Osteoblast (primary cell): ENCODE measurements around the gene PPP2R3B. TPM values are rescaled to one million over a fixed set of nuclear protein-coding genes. Genes with fewer than 3 reads are reported as not detected.

Experiments used
- DNase-seq: peaks from one replicate; pipeline ENCODE4 v3.0.0; 2011; ENCODE audit warnings: low spot score, mixed read lengths; ENCODE audit not compliant: insufficient read length; ENCODE audit errors: missing footprints
- H2AFZ ChIP-seq: 2 replicates; pipeline ENCODE4 v1.6.0; 2011; ENCODE audit warnings: mild to moderate bottlenecking, low read length
- H3K27ac ChIP-seq: 2 replicates; pipeline ENCODE4 v1.5.1; 2011; ENCODE audit warnings: mild to moderate bottlenecking, low read depth, low read length, moderate library complexity
- H3K27me3 ChIP-seq: 2 replicates; pipeline ENCODE4 v1.6.0; 2012; ENCODE audit warnings: mild to moderate bottlenecking, control low read depth, inconsistent platforms, low read length, moderate library complexity; ENCODE audit not compliant: insufficient read depth
- H3K36me3 ChIP-seq: 2 replicates; pipeline ENCODE4 v1.5.1; 2011; ENCODE audit warnings: mild to moderate bottlenecking, low read length, control low read depth, moderate library complexity; ENCODE audit not compliant: insufficient read depth
- H3K4me1 ChIP-seq: 2 replicates; pipeline ENCODE4 v1.5.1; 2011; ENCODE audit warnings: mild to moderate bottlenecking, low read length, control low read depth, moderate library complexity; ENCODE audit not compliant: insufficient read depth
- H3K4me2 ChIP-seq: 2 replicates; pipeline ENCODE4 v1.6.0; 2011; ENCODE audit warnings: mild to moderate bottlenecking, low read length; ENCODE audit not compliant: insufficient read depth
- H3K4me3 ChIP-seq: fragments of 200-600 bp; sonication (generic); 3 replicates; pipeline ENCODE4 v1.5.1; 2012; ENCODE audit warnings: mild to moderate bottlenecking, low read length, inconsistent platforms; ENCODE audit not compliant: insufficient read depth
- H3K79me2 ChIP-seq: 2 replicates; pipeline ENCODE4 v1.6.0; 2012; ENCODE audit warnings: mild to moderate bottlenecking, low read length, control low read depth, inconsistent platforms; ENCODE audit not compliant: insufficient read depth
- H3K9me3 ChIP-seq: 2 replicates; pipeline ENCODE4 v1.5.1; 2011; ENCODE audit warnings: low read depth, low read length, control low read depth
- H4K20me1 ChIP-seq: 2 replicates; pipeline ENCODE4 v1.6.0; 2012; ENCODE audit warnings: mild to moderate bottlenecking, low read length, control low read depth; ENCODE audit not compliant: insufficient read depth
- CTCF ChIP-seq: IDR thresholded peaks from 2 replicates; pipeline ENCODE4 v1.5.1; 2011; ENCODE audit warnings: mild to moderate bottlenecking, low read depth, low read length, moderate library complexity; ENCODE audit errors: extremely low read depth
- total RNA-seq: library from RNA; depleted of rRNA; stranded (reverse); fragments of >200 nt; gene quantifications from 2 replicates; pipeline ENCODE4 v1.2.3, GENCODE V29; 2012

PPP2R3B gene
- total RNA-seq, 1 donor: 13.4 TPM

GRCh38 chrX:373641-374471, 12.9 kb downstream of the PPP2R3B start:
- H2AFZ ChIP-seq: no peak overlapping the region

DNA sequence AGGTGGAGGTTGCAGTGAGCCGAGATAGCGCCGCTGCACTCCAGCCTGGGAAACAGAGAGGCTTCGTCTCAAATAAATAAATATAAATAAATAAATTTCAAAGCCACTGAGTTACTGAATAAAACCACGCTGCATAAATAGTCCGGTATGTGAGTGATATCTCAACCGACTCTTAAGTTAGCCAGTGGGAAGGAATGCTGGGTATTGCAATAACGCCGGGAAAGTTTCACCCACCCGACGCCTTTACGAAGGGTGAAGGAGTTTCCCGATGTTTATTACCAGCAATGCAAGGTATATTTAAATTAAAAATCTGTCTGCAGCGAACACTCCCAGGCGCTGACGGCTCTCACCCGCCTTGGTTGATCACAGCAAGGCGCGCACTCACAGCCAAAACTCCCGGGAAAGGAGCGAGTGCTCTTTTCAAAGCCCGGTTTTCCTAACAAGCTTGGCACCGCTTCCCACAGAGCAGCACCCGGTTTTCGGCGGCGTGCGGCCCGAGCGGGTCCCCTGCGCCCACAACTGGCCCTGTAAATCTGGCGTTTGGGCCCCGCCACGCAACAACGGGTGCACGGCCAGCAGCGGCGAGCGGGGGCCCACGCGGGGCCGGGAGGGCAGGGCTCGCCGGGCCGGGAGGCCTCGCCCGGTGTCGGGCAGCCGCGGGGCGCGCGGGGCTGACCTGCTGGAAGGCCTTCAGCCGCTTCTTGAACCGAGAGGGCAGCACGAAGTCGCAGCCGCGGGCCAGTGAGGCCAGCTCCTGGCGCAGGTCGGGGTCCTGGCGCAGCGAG, 13.7 kb downstream of the PPP2R3B start:
- H3K27ac ChIP-seq: no peak overlapping the region
- peak; percentile 90 for DNase-seq

More at GRCh38 chrX:373641-374471, 12.9 kb downstream of the PPP2R3B start:
- Histone ChIP-seq H3K9me3 (no peaks in the 10 kb centered on the region), H4K20me1 (peaks cover 22% of the 10 kb centered on the region), H3K4me3 (peak overlapping the region; percentile 37), H3K4me2 (peak overlapping the region; percentile 45), H3K27ac (no peak overlapping the region), H3K4me1 (peaks cover 9% of the 10 kb centered on the region), H3K36me3 (no peaks in the 10 kb centered on the region), H3K27me3 (peaks cover 35% of the 10 kb centered on the region), H3K79me2 (peaks cover 4% of the 10 kb centered on the region)
- TF ChIP-seq CTCF: no peak
- peak; percentile 90 for DNase-seq

DNA sequence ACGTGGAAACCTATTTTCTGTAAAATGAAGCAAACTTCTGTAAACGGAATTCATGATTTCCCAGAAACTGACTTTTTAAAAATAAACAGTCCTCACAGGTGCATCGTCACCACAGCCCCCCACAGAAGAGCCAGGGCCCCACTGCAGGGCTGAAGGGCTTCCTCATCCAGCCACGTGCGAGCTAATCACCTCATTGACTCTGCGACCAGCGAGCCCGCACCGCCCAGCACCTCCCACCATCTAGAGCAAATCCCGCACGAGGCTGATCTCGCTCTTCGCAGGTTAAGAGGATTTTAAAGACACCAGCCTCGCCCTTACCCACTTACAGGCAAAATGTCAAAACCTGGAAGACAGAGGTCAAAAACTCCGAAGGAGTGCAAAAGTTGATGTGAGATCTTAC, 14.8 kb downstream of the PPP2R3B start:
- H4K20me1 ChIP-seq: peaks cover 18% of the 10 kb centered on the region
- TF ChIP-seq CTCF: no peak
- peaks cover 35% of the 10 kb centered on the region for H3K27me3 ChIP-seq
- no peak overlapping the region for H3K4me2 ChIP-seq
- H3K27ac ChIP-seq: no peak overlapping the region
- no peak overlapping the region for H2AFZ ChIP-seq
- peaks cover 11% of the 10 kb centered on the region for H3K4me1 ChIP-seq
- H3K36me3 ChIP-seq: no peaks in the 10 kb centered on the region
- H3K4me3 ChIP-seq: no peak overlapping the region
- DNase-seq: peak; percentile 18
- no peaks in the 10 kb centered on the region for H3K9me3 ChIP-seq
- no peaks in the 10 kb centered on the region for H3K79me2 ChIP-seq

More for the DNA sequence above, 13.7 kb downstream of the PPP2R3B start:
- peaks cover 18% of the 10 kb centered on the region for H4K20me1 ChIP-seq
- peaks cover 35% of the 10 kb centered on the region for H3K27me3 ChIP-seq
- H3K9me3 ChIP-seq: no peaks in the 10 kb centered on the region
- peak overlapping the region; percentile 50 for H3K4me3 ChIP-seq
- H3K36me3 ChIP-seq: no peaks in the 10 kb centered on the region
- H3K4me1 ChIP-seq: peaks cover 11% of the 10 kb centered on the region
- H2AFZ ChIP-seq: no peak overlapping the region
- H3K4me2 ChIP-seq: peak overlapping the region; percentile 18
- TF ChIP-seq CTCF: no peak
- H3K79me2 ChIP-seq: no peaks in the 10 kb centered on the region
